NCI-H128 (cell line): ENCODE measurements around the gene RCSD1.

ENCODE experiments used
- DNase-seq: peaks from one replicate; lab custom pipeline; 2025; ENCODE audit not compliant: unreplicated experiment; lab: John Stamatoyannopoulos, UW

RCSD1 gene

GRCh38 chr1:167617153-167618147 lies 12.6 kb upstream of the RCSD1 start:
- DNase-seq: no peak

GRCh38 chr1:167618366-167618765 lies 11.7 kb upstream of the RCSD1 start:
- no peak for DNase-seq

DNA sequence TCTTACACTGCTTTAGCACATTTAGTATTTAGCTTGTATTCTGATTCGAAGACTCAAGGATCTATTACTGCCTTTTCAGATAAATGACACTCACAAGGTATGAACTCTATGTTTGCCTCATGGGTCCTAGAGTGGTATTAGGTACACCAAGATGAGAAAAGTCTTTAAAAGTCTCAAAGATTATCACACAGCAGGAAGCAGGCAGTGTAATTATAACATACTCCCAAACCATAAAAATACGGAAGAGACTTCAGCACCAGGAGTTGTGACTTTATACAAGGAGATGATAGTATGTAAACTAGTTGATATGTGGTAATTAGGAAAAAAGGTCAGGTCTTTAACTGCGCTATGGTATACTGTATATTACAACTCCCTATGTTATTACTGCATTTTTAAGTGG lies 11.2 kb upstream of the RCSD1 start:
- no peak for DNase-seq

DNA sequence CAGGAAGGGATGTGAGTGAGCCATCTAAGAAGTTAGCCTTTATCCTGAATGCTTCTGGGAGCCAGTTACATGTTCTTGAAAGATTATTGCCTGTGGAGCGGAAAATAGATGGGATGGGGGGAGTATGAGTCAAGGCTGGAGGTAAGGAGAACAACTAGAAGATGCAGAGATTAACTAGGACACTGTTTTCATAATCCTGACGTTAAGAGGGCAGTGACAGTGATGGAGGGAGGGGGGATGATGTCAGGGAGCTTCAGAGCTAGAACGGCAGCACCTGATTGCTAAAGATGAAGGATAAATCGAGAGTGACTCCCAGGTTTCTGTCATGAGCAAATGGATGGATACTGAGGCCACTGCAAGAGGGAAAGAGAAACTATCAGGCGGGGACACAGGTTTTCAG lies 10.0 kb upstream of the RCSD1 start:
- DNase-seq: no peak

DNA sequence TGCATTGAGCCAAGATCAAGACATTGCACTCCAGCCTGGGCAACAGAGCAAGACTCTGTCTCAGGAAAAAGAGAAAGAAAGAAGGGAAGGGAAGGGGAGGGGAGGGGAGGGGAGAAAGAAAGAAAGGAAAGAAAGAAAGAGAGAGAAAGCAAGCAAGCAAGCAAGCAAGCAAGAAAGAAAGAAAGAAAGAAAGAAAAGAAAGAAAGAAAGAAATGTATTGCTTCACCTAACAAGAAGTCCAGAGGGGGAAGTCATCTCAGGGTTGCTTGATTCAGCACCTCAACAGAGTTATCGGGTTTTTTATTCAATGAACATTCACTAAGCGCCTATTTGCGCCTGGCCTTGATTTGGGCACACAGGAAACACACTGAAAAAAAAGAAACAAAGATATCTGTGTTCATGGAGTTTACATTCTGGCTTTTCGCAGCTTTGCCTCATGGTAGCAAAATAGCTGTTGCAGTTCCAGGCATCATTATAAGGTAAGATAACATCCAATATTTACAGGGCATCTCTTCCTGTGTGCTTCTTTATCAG lies 8.2 kb upstream of the RCSD1 start:
- no peak for DNase-seq

DNA sequence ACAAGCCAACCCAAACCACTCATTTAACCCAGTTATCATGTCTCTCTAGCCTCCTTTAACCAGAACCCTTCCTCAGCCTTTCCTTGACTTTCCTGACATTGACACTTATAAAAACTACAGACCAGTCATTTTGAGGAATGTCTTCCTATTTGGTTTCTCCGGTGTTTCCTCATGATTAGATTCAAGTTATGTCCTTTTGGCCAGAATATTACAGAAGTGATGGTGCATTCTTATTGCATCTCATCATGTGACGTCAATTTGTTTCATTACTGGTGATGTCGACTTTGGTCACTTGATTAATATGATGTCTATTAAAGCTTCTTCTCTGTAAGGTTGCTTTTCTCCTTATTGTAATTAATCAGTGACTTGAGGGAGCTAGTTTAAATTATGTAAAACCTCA lies 6.1 kb upstream of the RCSD1 start:
- DNase-seq: no peak

DNA sequence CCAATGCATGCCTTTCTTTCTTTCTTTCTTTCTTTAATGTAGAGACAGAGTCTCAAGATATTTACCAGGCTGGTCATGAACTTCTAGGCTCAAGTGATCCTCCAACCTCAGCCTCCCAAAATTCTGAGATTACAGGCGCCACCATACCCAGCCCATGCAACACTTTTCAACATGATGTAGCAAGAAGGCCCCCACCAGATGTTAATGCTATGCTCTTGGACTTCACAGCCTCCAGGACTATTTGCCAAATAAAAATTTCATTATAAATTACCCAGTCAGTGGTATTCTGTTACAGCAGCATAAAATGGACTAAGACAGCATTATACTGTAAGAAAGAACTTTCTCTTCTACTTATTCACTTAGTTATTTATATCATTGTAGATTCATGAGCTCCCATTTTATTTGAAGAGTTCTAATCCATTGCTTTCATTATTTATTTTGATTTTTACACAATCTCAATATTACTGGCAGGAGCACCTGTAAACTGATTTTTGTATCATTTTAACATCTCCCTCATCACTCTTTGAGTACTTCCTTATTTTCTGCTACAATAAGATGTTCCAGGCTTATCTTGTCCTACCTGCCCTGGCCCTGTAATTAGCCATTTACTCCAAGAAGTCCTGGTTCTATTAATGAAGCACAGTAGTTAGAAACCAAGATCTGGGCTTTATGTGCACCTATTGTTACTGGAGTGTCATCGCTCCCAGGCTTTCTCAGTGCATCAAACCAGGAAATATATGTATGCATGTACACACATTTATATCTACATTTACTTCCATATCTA lies 4.8 kb upstream of the RCSD1 start:
- DNase-seq: no peak

- DNase-seq: no peak
Measured at GRCh38 chr1:167627615-167627864, 2.5 kb upstream of the RCSD1 start.

GRCh38 chr1:167627865-167628641 lies 2.0 kb upstream of the RCSD1 start:
- DNase-seq: no peak

DNA sequence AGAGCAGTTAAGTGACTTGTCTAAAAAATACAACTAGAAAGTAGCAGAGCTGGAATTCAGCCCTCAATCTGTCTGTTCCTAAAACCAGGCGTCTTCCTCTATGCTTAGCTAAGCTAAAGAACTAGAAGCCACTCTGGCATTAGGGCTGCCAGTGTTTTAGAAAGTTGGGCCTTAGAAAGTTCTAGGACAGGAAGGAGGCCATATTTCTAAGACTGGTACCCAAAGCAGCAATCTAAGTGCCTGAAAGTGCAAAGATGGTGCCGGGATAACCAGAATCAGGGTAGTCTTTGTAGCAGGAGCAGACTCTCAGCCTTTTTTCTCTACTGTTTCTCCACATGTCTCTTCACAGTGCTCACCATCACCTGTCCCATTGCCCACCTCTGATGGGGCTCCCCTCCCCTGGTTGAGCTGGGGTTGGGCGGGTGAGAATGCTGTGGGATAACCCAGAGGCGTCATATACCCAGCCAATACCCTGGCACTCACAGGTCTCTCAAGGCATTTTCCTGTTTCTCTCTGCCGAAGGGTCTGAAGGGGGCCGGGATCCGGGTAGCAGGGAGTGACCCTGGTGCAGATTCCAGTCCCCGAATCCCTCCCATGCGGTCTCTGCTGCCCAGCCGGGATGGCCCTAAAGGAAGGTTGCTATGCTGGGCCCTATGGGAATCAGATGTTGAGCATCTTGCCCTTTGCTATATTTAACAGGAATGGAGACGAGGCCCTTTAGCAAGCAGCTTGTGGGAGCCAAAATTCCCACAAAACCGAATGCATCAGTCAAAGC lies 1.1 kb upstream of the RCSD1 start:
- DNase-seq: no peak

- no peak for DNase-seq
Measured at GRCh38 chr1:167630568-167631385, 745 bp downstream of the RCSD1 start.

- no peak for DNase-seq
Measured at GRCh38 chr1:167631386-167631935, 1.4 kb downstream of the RCSD1 start.

- no peak for DNase-seq
Measured at GRCh38 chr1:167631936-167632614, 2.0 kb downstream of the RCSD1 start.

- no peak for DNase-seq
Measured at GRCh38 chr1:167633258-167633944, 3.4 kb downstream of the RCSD1 start.

- no peak for DNase-seq
Measured at GRCh38 chr1:167634435-167634834, 4.4 kb downstream of the RCSD1 start.

GRCh38 chr1:167635156-167635648 lies 5.2 kb downstream of the RCSD1 start:
- no peak for DNase-seq

GRCh38 chr1:167635941-167636340 lies 5.9 kb downstream of the RCSD1 start:
- no peak for DNase-seq

GRCh38 chr1:167638064-167638463 lies 8.0 kb downstream of the RCSD1 start:
- DNase-seq: no peak
